Measurements from ENCODE around the gene VWA7.

Gene VWA7

DNA sequence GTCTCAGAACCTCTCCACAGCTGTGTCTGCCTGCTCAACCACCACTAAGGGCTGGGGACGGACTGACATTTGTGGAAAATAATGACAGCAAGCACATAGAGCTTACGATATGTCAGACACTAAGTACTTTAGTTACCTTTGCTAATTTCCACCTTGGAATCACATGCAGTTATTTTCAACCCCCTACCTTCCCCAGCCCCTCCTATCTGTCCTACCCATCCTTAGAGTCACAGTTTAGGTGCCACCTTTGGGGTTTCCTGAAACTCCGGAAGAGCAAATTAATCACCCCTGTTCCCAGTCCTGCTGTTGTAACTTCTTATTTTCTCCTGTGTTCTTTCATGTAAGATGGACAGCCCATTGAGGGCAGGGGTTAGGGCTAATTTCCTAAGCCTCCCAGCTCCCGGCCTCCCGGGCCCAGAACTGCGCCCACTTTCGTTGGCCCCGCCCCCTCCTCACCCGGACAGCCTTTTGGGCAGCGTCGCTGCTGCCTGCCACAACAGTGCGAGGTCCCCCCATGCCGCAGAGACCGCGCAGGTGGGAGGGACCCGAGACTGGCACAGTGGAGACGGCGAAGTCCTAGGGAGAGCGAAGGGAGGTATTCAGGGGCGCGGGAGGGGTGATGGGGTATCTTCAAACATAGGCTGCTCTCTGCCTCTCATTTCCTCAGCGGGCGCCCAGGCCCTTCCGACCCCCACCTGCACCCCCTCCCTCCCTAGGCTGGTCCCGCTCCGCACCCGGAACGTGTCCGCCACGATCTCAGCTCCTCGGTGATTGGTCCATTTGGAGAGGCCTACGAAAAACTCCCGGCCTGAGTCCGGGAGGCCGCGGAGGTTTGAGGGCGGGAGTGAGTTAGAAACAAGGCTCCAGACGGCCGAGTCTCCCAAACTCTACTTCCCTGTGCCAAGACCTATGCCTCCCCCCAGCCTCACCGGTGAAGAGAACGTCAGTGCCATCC is 49.1 kb downstream of the VWA7 start:
- DNase-seq (ENCODE audit: extremely low spot score): no peak
- no peak for TF ChIP-seq CTBP1 (IDR thresholded peaks at IDR 0.05; ENCODE audit: borderline replicate concordance)
- no peak for TF ChIP-seq FOXM1 (IDR thresholded peaks at IDR 0.05; ENCODE audit: borderline replicate concordance)
- no peak for TF ChIP-seq SP1 (IDR thresholded peaks at IDR 0.05)
- no peak for TF ChIP-seq LEF1 (IDR thresholded peaks at IDR 0.05; ENCODE audit: borderline replicate concordance)
- CTCF ChIA-PET: no interaction called here
- POLR2A ChIA-PET: interaction anchor here (1.2 to 4.2 kb wide), 2 partner anchors 11 to 102 kb away, joined by 4 to 40 read pairs; partner anchors contain the start of gene MSH5

DNA sequence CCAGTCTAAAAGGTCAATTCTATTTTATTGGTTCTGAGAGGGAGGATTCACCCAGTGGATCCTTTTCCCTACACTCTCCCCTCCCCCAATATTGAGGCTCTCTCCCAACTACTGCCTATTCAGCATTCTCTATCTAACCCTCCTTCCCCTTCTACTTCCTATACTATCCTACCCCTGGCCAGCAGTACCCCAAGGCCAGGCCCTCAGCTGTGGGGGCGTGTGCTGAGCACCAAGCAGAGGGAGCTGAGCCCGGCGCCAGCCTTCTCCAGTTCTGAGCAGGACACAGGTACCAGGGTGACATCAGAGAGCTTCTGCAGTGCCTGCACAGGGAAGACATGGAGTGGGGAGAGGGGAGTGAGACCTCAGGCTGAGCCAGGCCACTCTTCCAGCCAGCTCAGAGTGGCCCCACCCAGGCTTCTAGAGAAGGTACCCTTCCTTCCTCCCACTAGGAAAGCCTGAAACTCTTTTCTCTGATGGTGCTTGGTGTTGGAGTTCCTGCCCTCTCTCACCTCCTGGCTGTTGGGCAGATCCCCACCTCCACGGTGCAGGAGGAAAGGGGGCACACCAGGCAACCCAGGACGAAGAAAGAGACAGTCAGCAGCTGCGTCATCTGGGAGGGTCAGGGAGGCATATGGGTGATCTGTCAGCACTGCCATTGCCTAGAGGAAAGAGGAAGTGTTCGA is 50.0 kb downstream of the VWA7 start:
- ChIA-PET CTCF (no interaction called here), POLR2A (interaction anchor here (1.2 to 4.2 kb wide), 3 partner anchors 12 to 103 kb away, joined by 3 to 40 read pairs (median 4); partner anchors contain the start of gene MSH5)
- no peak for DNase-seq (ENCODE audit: extremely low spot score)
- TF ChIP-seq FOXA1 (IDR thresholded peaks at IDR 0.05): no peak
- no peak for TF ChIP-seq L3MBTL2 (conservative IDR thresholded peaks at IDR 0.05)
- TF ChIP-seq SUZ12 (IDR thresholded peaks at IDR 0.05): no peak
- TF ChIP-seq ZNF384 (IDR thresholded peaks at IDR 0.05): no peak
- no peak for TF ChIP-seq LEF1 (IDR thresholded peaks at IDR 0.05; ENCODE audit: borderline replicate concordance)
- no peak for TF ChIP-seq FOXM1 (IDR thresholded peaks at IDR 0.05; ENCODE audit: borderline replicate concordance)
- no peak for TF ChIP-seq ARNT (IDR thresholded peaks at IDR 0.05)
- no peak for TF ChIP-seq HDGF (IDR thresholded peaks at IDR 0.05; ENCODE audit: borderline replicate concordance)
- no peak for TF ChIP-seq TARDBP (IDR thresholded peaks at IDR 0.05)
- no peak for TF ChIP-seq CTBP1 (IDR thresholded peaks at IDR 0.05; ENCODE audit: borderline replicate concordance)
- TF ChIP-seq FOXK2 (IDR thresholded peaks at IDR 0.05): no peak
- TF ChIP-seq, protein P1, sequence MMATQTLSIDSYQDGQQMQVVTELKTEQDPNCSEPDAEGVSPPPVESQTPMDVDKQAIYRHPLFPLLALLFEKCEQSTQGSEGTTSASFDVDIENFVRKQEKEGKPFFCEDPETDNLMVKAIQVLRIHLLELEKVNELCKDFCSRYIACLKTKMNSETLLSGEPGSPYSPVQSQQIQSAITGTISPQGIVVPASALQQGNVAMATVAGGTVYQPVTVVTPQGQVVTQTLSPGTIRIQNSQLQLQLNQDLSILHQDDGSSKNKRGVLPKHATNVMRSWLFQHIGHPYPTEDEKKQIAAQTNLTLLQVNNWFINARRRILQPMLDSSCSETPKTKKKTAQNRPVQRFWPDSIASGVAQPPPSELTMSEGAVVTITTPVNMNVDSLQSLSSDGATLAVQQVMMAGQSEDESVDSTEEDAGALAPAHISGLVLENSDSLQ (IDR thresholded peaks at IDR 0.05): no peak
- TF ChIP-seq BHLHE40 (IDR thresholded peaks at IDR 0.05; ENCODE audit: borderline replicate concordance): no peak
- no peak for TF ChIP-seq NFRKB (IDR thresholded peaks at IDR 0.05)
- no peak for TF ChIP-seq SP1 (IDR thresholded peaks at IDR 0.05)
- TF ChIP-seq ELF4 (IDR thresholded peaks at IDR 0.05): no peak

DNA sequence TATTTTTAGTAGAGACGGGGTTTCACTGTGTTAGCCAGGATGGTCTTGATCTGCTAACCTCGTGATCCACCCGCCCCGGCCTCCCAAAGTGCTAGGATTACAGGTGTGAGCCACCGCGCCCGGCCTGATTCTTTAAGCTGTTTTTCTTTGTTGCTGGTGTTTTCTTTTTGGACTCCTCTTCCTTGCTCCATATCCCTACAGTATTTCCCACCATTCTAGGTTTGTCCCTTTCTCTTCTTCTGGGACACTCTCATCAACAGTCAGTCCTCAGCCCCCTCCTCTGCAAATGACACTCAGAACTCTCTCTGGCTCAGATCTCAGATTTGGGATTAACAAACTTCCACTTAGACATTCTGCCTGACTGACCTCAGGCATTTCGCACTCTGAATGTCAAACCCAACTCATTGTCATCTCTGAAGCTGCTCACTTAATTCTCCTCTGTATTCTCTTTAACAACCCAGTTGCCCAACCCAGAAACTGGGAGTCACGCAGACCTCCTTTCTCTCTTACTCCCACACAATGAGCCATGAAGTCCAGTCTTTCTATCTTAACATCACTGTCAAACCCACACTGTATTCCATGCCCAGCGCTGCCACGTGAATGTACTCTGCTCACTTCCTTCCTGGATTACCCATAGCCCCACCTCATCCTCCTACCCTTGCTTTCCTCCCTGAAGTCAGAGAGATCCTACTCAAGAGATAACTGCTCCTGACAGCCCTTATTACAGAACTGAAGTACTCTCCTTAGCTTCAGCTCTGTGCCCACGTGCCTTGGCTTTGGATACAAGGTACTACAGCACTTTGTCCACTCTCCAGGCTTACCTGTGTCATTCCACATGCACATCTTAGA is 51.4 kb downstream of the VWA7 start:
- CTCF ChIA-PET: no interaction called here
- POLR2A ChIA-PET: interaction anchor here (0.8 to 1.5 kb wide), 6 partner anchors 11 to 28 kb away, joined by 3 to 6 read pairs (median 3); partner anchors contain the start of genes ABHD16A, CLIC1 and MSH5
- no peak for TF ChIP-seq SP1 (IDR thresholded peaks at IDR 0.05)
- no peak for DNase-seq (ENCODE audit: extremely low spot score)

GRCh38 chr6:31723980-31724691 is 53.0 kb downstream of the VWA7 start:
- CTCF ChIA-PET: interaction anchor here (0.5 kb wide), 1 partner anchor 183 kb away, joined by 3 read pairs; no protein-coding TSS in a partner anchor
- no peak for TF ChIP-seq HDGF (IDR thresholded peaks at IDR 0.05; ENCODE audit: borderline replicate concordance)
- DNase-seq (ENCODE audit: extremely low spot score): no peak
- POLR2A ChIA-PET: interaction anchor here (0.7 to 1.5 kb wide), 5 partner anchors 9 to 113 kb away, joined by 3 to 6 read pairs (median 5); partner anchors contain the start of genes ABHD16A and LY6G6D

GRCh38 chr6:31723245-31723979 is 53.7 kb downstream of the VWA7 start, which contains the start of gene MPIG6B:
Gene MPIG6B (plus strand): TSS chr6:31723373. CDS start chr6:31723384, 11 bp downstream.
- DNase-seq (ENCODE audit: extremely low spot score): no peak
- ChIA-PET CTCF (no interaction called here), POLR2A (interaction anchor here (0.7 to 1.1 kb wide), 2 partner anchors 8 to 10 kb away, joined by 3 read pairs; partner anchors contain the start of gene LY6G6D)
- TF ChIP-seq LEF1 (IDR thresholded peaks at IDR 0.05; ENCODE audit: borderline replicate concordance) (no peak), ZNF384 (IDR thresholded peaks at IDR 0.05) (no peak), L3MBTL2 (conservative IDR thresholded peaks at IDR 0.05) (no peak), ARNT (IDR thresholded peaks at IDR 0.05) (no peak)

DNA sequence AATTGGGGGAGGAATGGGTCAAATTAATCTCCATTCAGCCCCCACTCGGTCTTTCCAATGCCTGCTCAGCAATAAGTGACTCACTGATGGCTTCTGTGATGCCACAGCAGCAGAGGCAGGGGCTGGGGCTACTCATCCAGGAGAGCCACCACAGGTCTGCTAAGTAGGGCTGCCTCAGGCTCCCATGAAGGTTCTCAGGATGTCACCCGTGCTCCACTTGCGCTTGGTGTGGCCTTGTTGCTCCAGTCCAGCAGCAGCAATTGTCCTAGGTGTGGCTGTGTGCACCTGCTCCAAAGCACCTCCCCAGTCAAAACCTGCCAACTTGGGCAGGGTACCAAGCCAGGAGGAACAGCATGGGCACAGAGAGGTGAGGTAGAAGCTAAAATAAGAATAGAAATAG is 55.0 kb downstream of the VWA7 start:
- POLR2A ChIA-PET: interaction anchor here (1.2 kb wide), 1 partner anchor 7 kb away, joined by 3 read pairs; no protein-coding TSS in a partner anchor
- no peak for DNase-seq (ENCODE audit: extremely low spot score)
- CTCF ChIA-PET: no interaction called here
- TF ChIP-seq ELF4 (IDR thresholded peaks at IDR 0.05): no peak
- TF ChIP-seq SUZ12 (IDR thresholded peaks at IDR 0.05): no peak
- TF ChIP-seq HDGF (IDR thresholded peaks at IDR 0.05; ENCODE audit: borderline replicate concordance): no peak
- TF ChIP-seq SP1 (IDR thresholded peaks at IDR 0.05): no peak

All from HEK293T (cell line).